Sigmoid colon (tissue), 7 donors: ENCODE data around the gene PDX1. TPM values are rescaled to one million over a fixed set of nuclear protein-coding genes. Genes with fewer than 3 reads are reported as not detected.

Experiments used
- DNase-seq: peaks from one replicate; pipeline ENCODE4 v3.0.0-alpha.2; 2019
- H3K27ac ChIP-seq, 4 donors: fragments of 200-600 bp; sonication (generic); one replicate each; pipeline ENCODE4 v1.5.1; 2016 to 2019; ENCODE audit warnings: mild to moderate bottlenecking in 1 of 4
- H3K27me3 ChIP-seq, 3 donors: fragments of 200-600 bp; sonication (generic); one replicate each; pipeline ENCODE4 v1.5.1; 2019; ENCODE audit warnings: mild to moderate bottlenecking in 1 of 3
- H3K36me3 ChIP-seq, 4 donors: fragments of 200-600 bp; sonication (generic); one replicate each; pipeline ENCODE4 v1.5.1; 2016 to 2019
- H3K4me1 ChIP-seq, 4 donors: fragments of 200-600 bp; sonication (generic); one replicate each; pipeline ENCODE4 v1.5.1; 2017 to 2019
- H3K4me3 ChIP-seq, 4 donors: fragments of 200-600 bp; sonication (generic); one replicate each; pipeline ENCODE4 v1.5.1; 2017 to 2019; ENCODE audit warnings: mild to moderate bottlenecking in 2 of 4, moderate library complexity in 1 of 4
- H3K9me3 ChIP-seq, 4 donors: fragments of 200-600 bp in 3 of 4; sonication (generic) in 3 of 4; one replicate each; pipeline versions ENCODE4 v1.5.1 to v1.6.1; 2013 to 2019
- CTCF ChIP-seq, 4 experiments: fragments of 450-650 bp in 3 of 4; fragments of 200-600 bp in 1 of 4; IDR thresholded peaks; one replicate each; pipeline ENCODE4 v1.5.1; 2016 to 2019; ENCODE audit warnings: antibody characterized with exemption in 4 of 4, mild to moderate bottlenecking in 3 of 4, moderate library complexity in 2 of 4
- EP300 ChIP-seq, 4 donors: sonication (generic); formaldehyde crosslinking; IDR thresholded peaks; one replicate each; pipeline ENCODE4 v1.6.1; 2017; ENCODE audit warnings: antibody characterized with exemption in 4 of 4
- POLR2A ChIP-seq, 2 donors: fragments of 450-650 bp; IDR thresholded peaks; one replicate each; pipeline ENCODE4 v1.6.1; 2016; ENCODE audit warnings: antibody characterized with exemption in 2 of 2, mild to moderate bottlenecking in 2 of 2, moderate library complexity in 2 of 2
- POLR2AphosphoS5 ChIP-seq, 4 donors: sonication (generic); formaldehyde crosslinking; IDR thresholded peaks; one replicate each; pipeline ENCODE4 v1.6.1; 2017; ENCODE audit warnings: antibody characterized with exemption in 4 of 4
- WGBS, 2 donors: extraction: QIAGEN DNeasy Blood & Tissue Kit; methylation state at CpG; one replicate each; pipeline ENCODE4 v1.1.7; 2013; 5-methylcytosine and 5-hydroxymethylcytosine counted together
- intact Hi-C: fragments of 100-400 bp; cut with DNase I; formaldehyde crosslinking; loops from one replicate; pipeline ENCODE4 v1.15.1; 2023
- polyA plus RNA-seq, 3 donors: library from polyadenylated mRNA; stranded (reverse); fragments of 200-250 nt; gene quantifications; one replicate each; pipeline ENCODE4 v1.2.3, GENCODE V29; 2013
- total RNA-seq, 4 donors: library from RNA; depleted of rRNA; stranded (reverse); fragments of >200 nt; gene quantifications; one replicate each; pipeline ENCODE4 v1.1.0, GENCODE V29; 2016
- donor health status: healthy with polysubstance abuse.
- donor health status: Bipolar disorder and iron deficiency.
- donor health status: healthy.

The PDX1 gene
- total and polyA plus RNA-seq, 7 donors: under 0.01 to 0.39 TPM; not detected in 5

GRCh38 chr13:27969082-27969865, 49.5 kb downstream of the PDX1 start, which contains the start of gene CDX2:
Gene CDX2 (minus strand): TSS chr13:27969315. CDS start chr13:27969006, 309 bp downstream.
- Histone ChIP-seq H3K27me3 (peaks cover 53 to 99% (median 90%) of the 10 kb centered on the region in 3 donors), H3K4me3 (peak within 1 kb of the TSS in 3 of 4 donors; percentile 15 to 19 (median 17)), H3K36me3 (no peaks in the 10 kb centered on the region), H3K27ac (peak within 1 kb of the TSS in 1 of 4 donors; percentile 47), H3K9me3 (no peaks in the 10 kb centered on the region), H3K4me1 (peaks cover 0 to 32% (median 21%) of the 10 kb centered on the region in 4 donors)
- no peak for DNase-seq
- TF ChIP-seq POLR2A (IDR thresholded peaks at IDR 0.05) (peak in 1 of 2 donors; percentile 75), EP300 (IDR thresholded peaks at IDR 0.05) (no peak)
- intact Hi-C loops: no loop called here
- 2 to 4% methylated on average over 34 of the region's 34 CpGs for WGBS, 2 donors

GRCh38 chr13:27969866-27970229, 50.0 kb downstream of the PDX1 start:
- TF ChIP-seq EP300 (IDR thresholded peaks at IDR 0.05) (no peak), CTCF (IDR thresholded peaks at IDR 0.05) (no peak), POLR2AphosphoS5 (IDR thresholded peaks at IDR 0.05) (no peak), POLR2A (IDR thresholded peaks at IDR 0.05) (no peak)
- DNase-seq: no peak
- H3K27ac ChIP-seq: no peak overlapping the region
- intact Hi-C loops: no loop called here
- no peak overlapping the region for H3K4me3 ChIP-seq
- no peaks in the 10 kb centered on the region for H3K36me3 ChIP-seq
- H3K4me1 ChIP-seq: peaks cover 0 to 32% (median 21%) of the 10 kb centered on the region in 4 donors
- H3K27me3 ChIP-seq: peaks cover 50 to 99% (median 92%) of the 10 kb centered on the region in 3 donors
- WGBS, 2 donors: 5 to 13% methylated on average over 7 of the region's 7 CpGs
- H3K9me3 ChIP-seq: no peaks in the 10 kb centered on the region

GRCh38 chr13:27970382-27971235, 50.8 kb downstream of the PDX1 start:
- Histone ChIP-seq H3K4me3 (no peak overlapping the region), H3K4me1 (peaks cover 0 to 32% (median 22%) of the 10 kb centered on the region in 4 donors), H3K9me3 (no peaks in the 10 kb centered on the region), H3K36me3 (no peaks in the 10 kb centered on the region), H3K27me3 (peaks cover 53 to 99% (median 91%) of the 10 kb centered on the region in 3 donors), H3K27ac (no peak overlapping the region)
- WGBS, 2 donors: 6 to 7% methylated on average over 53 of the region's 53 CpGs
- DNase-seq: no peak
- TF ChIP-seq POLR2AphosphoS5 (IDR thresholded peaks at IDR 0.05): no peak
- intact Hi-C loops: no loop called here

- H3K4me1 ChIP-seq: peaks cover 0 to 34% (median 23%) of the 10 kb centered on the region in 4 donors
- no peak for DNase-seq
- no peak for TF ChIP-seq POLR2A (IDR thresholded peaks at IDR 0.05)
- TF ChIP-seq CTCF (IDR thresholded peaks at IDR 0.05): no peak
- no peak for TF ChIP-seq POLR2AphosphoS5 (IDR thresholded peaks at IDR 0.05)
- TF ChIP-seq EP300 (IDR thresholded peaks at IDR 0.05): no peak
- H3K27me3 ChIP-seq: peaks cover 52 to 99% (median 91%) of the 10 kb centered on the region in 3 donors
- WGBS, 2 donors: 6 to 26% methylated on average over 13 of the region's 13 CpGs
- H3K36me3 ChIP-seq: no peaks in the 10 kb centered on the region
- H3K27ac ChIP-seq: no peak overlapping the region
- no peak overlapping the region for H3K4me3 ChIP-seq
- intact Hi-C loops: no loop called here
- no peaks in the 10 kb centered on the region for H3K9me3 ChIP-seq
Measured at GRCh38 chr13:27971236-27971645, 51.4 kb downstream of the PDX1 start.

- Histone ChIP-seq H3K4me1 (peaks cover 0 to 28% (median 20%) of the 10 kb centered on the region in 4 donors), H3K9me3 (no peaks in the 10 kb centered on the region), H3K4me3 (no peak overlapping the region), H3K27me3 (peaks cover 46 to 99% (median 91%) of the 10 kb centered on the region in 3 donors), H3K27ac (no peak overlapping the region), H3K36me3 (no peaks in the 10 kb centered on the region)
- intact Hi-C loops: no loop called here
- WGBS, 2 donors: 14 to 52% methylated on average over 7 of the region's 7 CpGs
- TF ChIP-seq POLR2A (IDR thresholded peaks at IDR 0.05): no peak
- no peak for TF ChIP-seq EP300 (IDR thresholded peaks at IDR 0.05)
- no peak for TF ChIP-seq CTCF (IDR thresholded peaks at IDR 0.05)
- TF ChIP-seq POLR2AphosphoS5 (IDR thresholded peaks at IDR 0.05): no peak
- no peak for DNase-seq
Measured at GRCh38 chr13:27971776-27972477, 52.1 kb downstream of the PDX1 start.
